Endothelial cell of umbilical vein (primary cell): ENCODE results near the gene C8G. TPM values are rescaled to one million over a fixed set of nuclear protein-coding genes. Genes with fewer than 3 reads are reported as not detected.

Experiments
- BruUV-seq: library from RNA; stranded (reverse); fragments of 400-500 nt; replicated peaks from 2 replicates; lab custom pipeline; 2021; lab: Mats Ljungman, UMichigan
- CTCF ChIA-PET: fragments of 300-600, 350-600 bp; sonication (Branson Sonifier 250); formaldehyde crosslinking; loops from one replicate; lab custom pipeline; 2021; ENCODE audit warnings: antibody characterized with exemption, inconsistent platforms; lab: Charles Lee
- POLR2A ChIA-PET: fragments of 300-600, 350-600 bp; sonication (Branson Sonifier 250); formaldehyde crosslinking; loops from one replicate; lab custom pipeline; 2021; ENCODE audit warnings: antibody characterized with exemption, inconsistent platforms; lab: Charles Lee
- DNase-seq: peaks from one replicate; pipeline ENCODE4 v3.0.0-alpha.2; 2011; ENCODE audit warnings: low read depth, low spot score
- FAIRE-seq: peaks from 2 replicates; lab custom pipeline; 2011; peaks lifted over from hg19 to GRCh38; lab: Jason Lieb, UNC
- H2AFZ ChIP-seq: 2 replicates; pipeline ENCODE4 v1.6.0; 2012; ENCODE audit warnings: low read depth, low read length, control low read depth, inconsistent platforms
- H3K27ac ChIP-seq: 2 replicates; pipeline ENCODE4 v1.5.1; 2011; ENCODE audit warnings: low read depth, mild to moderate bottlenecking, control low read depth, low read length, moderate library complexity; ENCODE audit not compliant: insufficient read depth
- H3K27me3 ChIP-seq, 2 experiments: 2 replicates each; pipeline versions ENCODE4 v1.6.0 to v1.6.1; 2011; ENCODE audit warnings: low read length in 2 of 2, mixed read lengths in 1 of 2; ENCODE audit not compliant: control insufficient read depth in 2 of 2, insufficient read depth in 2 of 2
- H3K36me3 ChIP-seq, 2 experiments: 2 replicates in 1 of 2; 3 replicates in 1 of 2; pipeline ENCODE4 v1.5.1; 2011; ENCODE audit warnings: low read length in 2 of 2, mild to moderate bottlenecking in 1 of 2, moderate library complexity in 1 of 2; ENCODE audit not compliant: control insufficient read depth in 2 of 2, insufficient read depth in 2 of 2; ENCODE audit errors: extremely low read depth in 1 of 2
- H3K4me1 ChIP-seq: 3 replicates; pipeline ENCODE4 v1.5.1; 2011; ENCODE audit warnings: mild to moderate bottlenecking, low read length; ENCODE audit not compliant: control insufficient read depth, insufficient read depth; ENCODE audit errors: extremely low read depth
- H3K4me2 ChIP-seq: 2 replicates; pipeline ENCODE4 v1.6.1; 2011; ENCODE audit warnings: low read length, control low read depth, mixed read lengths; ENCODE audit not compliant: insufficient read depth
- H3K4me3 ChIP-seq, 3 experiments: fragments of 200-600 bp in 1 of 3; sonication (generic), shearing (Covaris generic) in 1 of 3; replicated peaks in 1 of 3; 2 replicates each; pipeline ENCODE4 v1.5.1; 2011 to 2016; ENCODE audit warnings: control low read depth in 3 of 3, low read length in 3 of 3, mild to moderate bottlenecking in 2 of 3, inconsistent platforms in 1 of 3, low read depth in 1 of 3, moderate library complexity in 1 of 3; ENCODE audit not compliant: insufficient read depth in 1 of 3
- H3K79me2 ChIP-seq: 2 replicates; pipeline ENCODE4 v1.6.0; 2012; ENCODE audit warnings: low read length, inconsistent platforms; ENCODE audit not compliant: control insufficient read depth, insufficient read depth
- H3K9ac ChIP-seq: replicated peaks from 2 replicates; pipeline ENCODE3; 2011; ENCODE audit warnings: low read length, control low read depth; ENCODE audit not compliant: insufficient read depth; ENCODE audit errors: extremely low read depth
- H3K9me1 ChIP-seq: replicated peaks from 3 replicates; pipeline ENCODE4 v1.6.0; 2011; ENCODE audit warnings: mild to moderate bottlenecking, low read length; ENCODE audit not compliant: control insufficient read depth, insufficient read depth; ENCODE audit errors: extremely low read depth
- H3K9me3 ChIP-seq: replicated peaks from 2 replicates; pipeline ENCODE4 v1.5.1; 2012; ENCODE audit warnings: low read length, inconsistent platforms; ENCODE audit not compliant: control insufficient read depth, insufficient read depth
- H4K20me1 ChIP-seq: replicated peaks from 2 replicates; pipeline ENCODE3; 2011; ENCODE audit warnings: mild to moderate bottlenecking, low read length; ENCODE audit not compliant: control insufficient read depth, insufficient read depth; ENCODE audit errors: extremely low read depth
- EZH2 ChIP-seq: IDR thresholded peaks from 2 replicates; pipeline ENCODE4 v1.6.1; 2012; ENCODE audit warnings: borderline replicate concordance, low read depth, mild to moderate bottlenecking, moderate library complexity, low read length, inconsistent platforms; ENCODE audit not compliant: severe bottlenecking
- FOS ChIP-seq: IDR thresholded peaks from 2 replicates; pipeline ENCODE4 v1.6.1; 2011; ENCODE audit warnings: mild to moderate bottlenecking, low read length, moderate library complexity, borderline replicate concordance; ENCODE audit not compliant: insufficient read depth
- GATA2 ChIP-seq: IDR thresholded peaks from 2 replicates; pipeline ENCODE4 v1.7.0; 2011; ENCODE audit warnings: low read depth, mild to moderate bottlenecking, moderate library complexity, mixed read lengths, low read length; ENCODE audit not compliant: insufficient read length, insufficient read depth
- JUN ChIP-seq: IDR thresholded peaks from 2 replicates; pipeline ENCODE4 v1.6.1; 2011; ENCODE audit warnings: borderline replicate concordance, low read depth; ENCODE audit not compliant: insufficient read length, insufficient read depth
- MYC ChIP-seq: IDR thresholded peaks from one replicate; pipeline ENCODE4 v1.6.1; 2011; ENCODE audit warnings: mild to moderate bottlenecking, low read depth, low read length
- POLR2A ChIP-seq: IDR thresholded peaks from 2 replicates; pipeline ENCODE4 v1.6.1; 2012; ENCODE audit warnings: low read depth, mild to moderate bottlenecking, control low read depth, low read length
- POLR2AphosphoS5 ChIP-seq: IDR thresholded peaks from 2 replicates; pipeline ENCODE4 v1.6.1; 2012; ENCODE audit warnings: low read depth, mild to moderate bottlenecking, control low read depth, low read length, moderate library complexity; ENCODE audit not compliant: insufficient read depth
- dilution Hi-C: fragments of 300-500 bp; cut with MboI; formaldehyde crosslinking; loops from one replicate; pipeline ENCODE4 v1.15.0; 2019; ENCODE audit warnings: low sequenced_read_pairs; ENCODE audit not compliant: extremely low pct_ligation_motif_present
- intact Hi-C: fragments of 100-400 bp; cut with micrococcal nuclease; formaldehyde crosslinking; loops from one replicate; pipeline ENCODE4 v1.10.0; 2022
- polyA plus RNA-seq, 4 experiments: library from polyadenylated mRNA; depleted of rRNA in 3 of 4; stranded (reverse) in 3 of 4; unstranded in 1 of 4; fragments of >200 nt; gene quantifications; 2 replicates each; pipeline versions ENCODE4 v1.2.1 to v1.2.3, GENCODE V29; 2011 to 2012; ENCODE audit warnings: missing spikeins in 1 of 4
- total RNA-seq: library from RNA; stranded (reverse); gene quantifications from 2 replicates; pipeline ENCODE4 v1.2.3, GENCODE V29; 2021
- TF ChIP-seq, protein P1 (sequence below), 2 donors: IDR thresholded peaks; 1 replicate in 1 of 2; 2 replicates in 1 of 2; pipeline ENCODE4 v1.5.1; 2011; ENCODE audit warnings: low read length in 2 of 2, mild to moderate bottlenecking in 2 of 2, moderate library complexity in 2 of 2, control low read depth in 1 of 2, inconsistent platforms in 1 of 2, low read depth in 1 of 2; ENCODE audit not compliant: insufficient read depth in 1 of 2; ENCODE audit errors: extremely low read depth in 1 of 2
- TF ChIP-seq, protein P2 (sequence below): IDR thresholded peaks from 2 replicates; pipeline ENCODE4 v1.6.1; 2011; ENCODE audit not compliant: insufficient read depth, insufficient read length

C8G gene
- total and polyA plus RNA-seq, 2 donors (not counting 3 experiments of a cell fraction or from before 2014, with no cell fraction given), result 0.47 to 1.9 TPM

DNA sequence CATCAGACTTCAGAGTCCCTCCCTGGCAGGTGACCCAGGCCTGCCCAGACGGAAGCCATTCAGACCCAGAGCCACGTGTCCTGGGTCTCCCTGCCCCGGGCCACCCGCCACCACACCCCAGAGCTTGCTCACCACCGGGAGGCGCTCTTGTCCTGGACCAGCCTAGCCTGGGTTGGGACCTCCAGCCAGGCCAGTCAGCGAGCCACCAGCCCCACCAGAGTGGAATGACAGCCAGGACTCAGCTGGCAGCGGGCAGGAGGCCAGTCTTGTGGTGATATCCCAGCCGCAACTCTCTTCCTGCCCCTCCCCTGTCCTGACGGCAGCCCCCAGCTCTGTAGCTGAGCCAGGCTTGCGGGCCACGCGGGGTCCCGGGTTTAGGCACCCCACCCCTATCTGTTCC is 30.6 kb downstream of the C8G start:
- H3K9me3 ChIP-seq, result no peaks in the 10 kb centered on the region
- ChIA-PET POLR2A (no interaction called here), CTCF (interaction anchor here (1.2 to 1.8 kb wide), 5 partner anchors 11 to 60 kb away, joined by 5 to 9 read pairs (median 6); partner anchors contain the start of gene PAXX)
- intact Hi-C loops (no loop called here), dilution Hi-C loops (no loop called here)
- H3K36me3 ChIP-seq, result no peaks in the 10 kb centered on the region
- no peaks in the 10 kb centered on the region for H3K79me2 ChIP-seq
- H4K20me1 ChIP-seq, result no peaks in the 10 kb centered on the region
- no peaks in the 10 kb centered on the region for H3K27me3 ChIP-seq
- TF ChIP-seq, protein P1, sequence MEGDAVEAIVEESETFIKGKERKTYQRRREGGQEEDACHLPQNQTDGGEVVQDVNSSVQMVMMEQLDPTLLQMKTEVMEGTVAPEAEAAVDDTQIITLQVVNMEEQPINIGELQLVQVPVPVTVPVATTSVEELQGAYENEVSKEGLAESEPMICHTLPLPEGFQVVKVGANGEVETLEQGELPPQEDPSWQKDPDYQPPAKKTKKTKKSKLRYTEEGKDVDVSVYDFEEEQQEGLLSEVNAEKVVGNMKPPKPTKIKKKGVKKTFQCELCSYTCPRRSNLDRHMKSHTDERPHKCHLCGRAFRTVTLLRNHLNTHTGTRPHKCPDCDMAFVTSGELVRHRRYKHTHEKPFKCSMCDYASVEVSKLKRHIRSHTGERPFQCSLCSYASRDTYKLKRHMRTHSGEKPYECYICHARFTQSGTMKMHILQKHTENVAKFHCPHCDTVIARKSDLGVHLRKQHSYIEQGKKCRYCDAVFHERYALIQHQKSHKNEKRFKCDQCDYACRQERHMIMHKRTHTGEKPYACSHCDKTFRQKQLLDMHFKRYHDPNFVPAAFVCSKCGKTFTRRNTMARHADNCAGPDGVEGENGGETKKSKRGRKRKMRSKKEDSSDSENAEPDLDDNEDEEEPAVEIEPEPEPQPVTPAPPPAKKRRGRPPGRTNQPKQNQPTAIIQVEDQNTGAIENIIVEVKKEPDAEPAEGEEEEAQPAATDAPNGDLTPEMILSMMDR (IDR thresholded peaks at IDR 0.05; ENCODE audit: extremely low read depth in 1 of 2, insufficient read depth in 1 of 2, low read depth in 1 of 2, low read length in 2 of 2), result peak; percentile 24 to 35
- TF ChIP-seq MYC, result no peak
- H2AFZ ChIP-seq, result no peak overlapping the region
- H3K4me2 ChIP-seq, result no peak overlapping the region
- no peaks in the 10 kb centered on the region for H3K4me1 ChIP-seq
- no peak for FAIRE-seq
- H3K9ac ChIP-seq, result no peak overlapping the region
- H3K4me3 ChIP-seq, result no peak overlapping the region
- DNase-seq, result no peak
- BruUV-seq, result no TSS peak
- no peak overlapping the region for H3K27ac ChIP-seq
- H3K9me1 ChIP-seq, result no peaks in the 10 kb centered on the region

DNA sequence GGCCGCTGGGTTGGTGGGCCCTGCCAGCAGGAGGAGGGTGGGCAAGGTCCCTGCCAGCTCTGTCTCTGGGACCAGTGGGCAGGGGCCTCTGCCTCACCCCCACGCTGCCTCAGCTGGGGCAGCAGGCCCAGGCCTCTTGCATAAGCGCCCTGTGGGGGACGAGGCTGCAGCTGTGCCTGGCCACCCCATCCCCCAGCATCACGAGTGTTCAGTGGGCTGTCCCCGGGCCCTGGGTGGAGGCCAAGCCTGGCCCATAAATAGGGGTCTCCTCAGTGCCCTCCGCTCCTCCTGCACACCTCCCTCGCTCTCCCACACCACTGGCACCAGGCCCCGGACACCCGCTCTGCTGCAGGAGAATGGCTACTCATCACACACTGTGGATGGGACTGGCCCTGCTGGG is 32.2 kb downstream of the C8G start, which contains the start of gene PTGDS:
TSS of gene PTGDS (plus strand) at position 282 of the 400 bp plus-strand sequence. CDS start at position 357, 75 bp downstream.
- POLR2A ChIA-PET, result no interaction called here
- Histone ChIP-seq H3K27ac (no peak within 1 kb of the TSS), H4K20me1 (no peaks in the 10 kb centered on the region), H3K36me3 (no peaks in the 10 kb centered on the region), H3K4me3 (peak within 1 kb of the TSS in 1 of 3 experiments; percentile 32), H2AFZ (peak within 1 kb of the TSS; percentile 81), H3K9me3 (no peaks in the 10 kb centered on the region), H3K9me1 (no peaks in the 10 kb centered on the region), H3K4me2 (peak within 1 kb of the TSS; percentile 18), H3K4me1 (peaks cover 4% of the 10 kb centered on the region), H3K79me2 (no peaks in the 10 kb centered on the region), H3K27me3 (no peaks in the 10 kb centered on the region), H3K9ac (no peak within 1 kb of the TSS)
- dilution Hi-C loops, result no loop called here
- FAIRE-seq (no peak), DNase-seq (no peak)
- BruUV-seq, result no TSS peak
- CTCF ChIA-PET, result interaction anchor here (1.3 kb wide), 1 partner anchor 52 kb away, joined by 5 read pairs; no protein-coding TSS in a partner anchor
- intact Hi-C loops, result no loop called here
- no peak for TF ChIP-seq EZH2
- no peak for TF ChIP-seq JUN
- TF ChIP-seq POLR2AphosphoS5, result no peak
- no peak for TF ChIP-seq POLR2A
- TF ChIP-seq, protein P1 (IDR thresholded peaks at IDR 0.05; ENCODE audit: extremely low read depth in 1 of 2, insufficient read depth in 1 of 2, low read depth in 1 of 2, low read length in 2 of 2), result no peak
- TF ChIP-seq GATA2, result no peak
- no peak for TF ChIP-seq FOS
- TF ChIP-seq, protein P2, sequence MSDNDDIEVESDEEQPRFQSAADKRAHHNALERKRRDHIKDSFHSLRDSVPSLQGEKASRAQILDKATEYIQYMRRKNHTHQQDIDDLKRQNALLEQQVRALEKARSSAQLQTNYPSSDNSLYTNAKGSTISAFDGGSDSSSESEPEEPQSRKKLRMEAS, result no peak
- TF ChIP-seq MYC, result no peak
